DMS153 (cell line): Measurements from ENCODE around the gene RPTN.

Experiments
- DNase-seq: peaks from one replicate; lab custom pipeline; 2025; lab: John Stamatoyannopoulos, UW

The RPTN gene, protein sequence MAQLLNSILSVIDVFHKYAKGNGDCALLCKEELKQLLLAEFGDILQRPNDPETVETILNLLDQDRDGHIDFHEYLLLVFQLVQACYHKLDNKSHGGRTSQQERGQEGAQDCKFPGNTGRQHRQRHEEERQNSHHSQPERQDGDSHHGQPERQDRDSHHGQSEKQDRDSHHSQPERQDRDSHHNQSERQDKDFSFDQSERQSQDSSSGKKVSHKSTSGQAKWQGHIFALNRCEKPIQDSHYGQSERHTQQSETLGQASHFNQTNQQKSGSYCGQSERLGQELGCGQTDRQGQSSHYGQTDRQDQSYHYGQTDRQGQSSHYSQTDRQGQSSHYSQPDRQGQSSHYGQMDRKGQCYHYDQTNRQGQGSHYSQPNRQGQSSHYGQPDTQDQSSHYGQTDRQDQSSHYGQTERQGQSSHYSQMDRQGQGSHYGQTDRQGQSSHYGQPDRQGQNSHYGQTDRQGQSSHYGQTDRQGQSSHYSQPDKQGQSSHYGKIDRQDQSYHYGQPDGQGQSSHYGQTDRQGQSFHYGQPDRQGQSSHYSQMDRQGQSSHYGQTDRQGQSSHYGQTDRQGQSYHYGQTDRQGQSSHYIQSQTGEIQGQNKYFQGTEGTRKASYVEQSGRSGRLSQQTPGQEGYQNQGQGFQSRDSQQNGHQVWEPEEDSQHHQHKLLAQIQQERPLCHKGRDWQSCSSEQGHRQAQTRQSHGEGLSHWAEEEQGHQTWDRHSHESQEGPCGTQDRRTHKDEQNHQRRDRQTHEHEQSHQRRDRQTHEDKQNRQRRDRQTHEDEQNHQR

DNA sequence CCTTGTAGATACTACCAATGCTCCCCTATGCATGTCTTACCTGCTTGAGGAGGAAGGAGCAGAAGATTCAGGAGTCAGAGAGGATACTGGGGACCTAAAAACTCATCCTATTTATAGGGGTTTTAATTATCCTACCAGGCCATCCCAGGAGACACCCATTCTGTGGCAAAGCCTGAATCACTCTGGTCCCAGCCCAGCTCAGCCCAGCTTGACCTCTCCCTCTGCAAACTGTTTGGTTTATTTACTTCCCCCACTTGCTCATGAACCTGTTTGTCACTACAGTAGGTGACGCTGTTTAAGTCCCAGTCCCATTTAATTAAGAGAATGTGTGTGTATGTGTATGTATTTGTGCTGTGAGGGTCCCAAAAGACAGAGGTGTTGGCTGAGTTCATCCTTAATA is at the start of gene RPTN:
Gene RPTN (minus strand): TSS at position 85 of the 400 bp plus-strand sequence. CDS start 1,339 bp downstream, outside the sequence.
- DNase-seq: no peak

DNA sequence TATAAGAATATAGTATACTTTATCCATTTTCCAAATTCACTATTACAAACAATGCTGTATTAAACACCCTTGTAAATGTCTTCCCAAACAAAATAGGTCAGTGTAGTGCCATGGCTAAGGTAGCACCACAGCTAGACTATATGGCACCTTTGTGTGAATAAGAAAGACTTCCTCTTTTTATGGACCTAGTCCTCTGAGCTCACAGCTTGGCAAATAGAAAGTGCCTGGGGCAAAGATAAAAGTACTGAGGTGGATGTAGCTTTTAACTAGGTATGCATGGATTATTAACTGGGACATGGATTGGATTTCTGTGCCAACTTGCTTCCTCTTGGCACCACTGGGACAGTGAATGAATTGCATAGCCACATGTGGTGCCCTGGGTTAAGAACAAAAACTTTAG is 40.0 kb upstream of the RPTN start:
- DNase-seq: no peak

DNA sequence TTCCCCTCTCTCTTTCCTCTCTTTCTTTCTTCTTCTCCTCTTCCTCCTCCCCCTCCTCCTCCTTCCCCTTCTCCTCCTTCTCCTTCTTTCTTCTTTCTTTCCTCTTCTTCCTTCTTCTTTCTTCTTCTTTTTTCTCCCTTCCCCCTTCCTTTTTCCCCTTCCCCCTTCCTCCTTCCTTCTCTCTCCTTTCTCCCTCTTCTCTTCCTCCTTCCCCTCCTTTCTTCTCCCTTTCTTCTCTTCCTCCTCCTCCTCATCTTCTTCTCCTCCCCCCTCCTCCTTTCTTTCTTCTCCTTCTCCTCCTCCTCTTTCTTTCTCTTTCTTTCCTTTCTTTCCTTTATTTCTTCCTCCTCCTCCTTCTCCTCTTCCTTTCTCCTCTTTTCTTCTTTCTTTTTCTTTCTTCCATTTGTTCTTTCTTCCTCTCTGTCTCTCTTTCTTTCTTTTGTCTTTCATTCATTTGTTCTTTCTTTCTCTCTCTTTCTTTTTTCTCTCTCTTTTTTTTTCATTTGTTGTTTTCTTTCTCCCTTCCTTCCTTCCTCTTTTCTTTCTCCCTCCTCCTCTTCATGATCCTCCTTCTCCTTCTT is 38.4 kb upstream of the RPTN start:
- no peak for DNase-seq

DNA sequence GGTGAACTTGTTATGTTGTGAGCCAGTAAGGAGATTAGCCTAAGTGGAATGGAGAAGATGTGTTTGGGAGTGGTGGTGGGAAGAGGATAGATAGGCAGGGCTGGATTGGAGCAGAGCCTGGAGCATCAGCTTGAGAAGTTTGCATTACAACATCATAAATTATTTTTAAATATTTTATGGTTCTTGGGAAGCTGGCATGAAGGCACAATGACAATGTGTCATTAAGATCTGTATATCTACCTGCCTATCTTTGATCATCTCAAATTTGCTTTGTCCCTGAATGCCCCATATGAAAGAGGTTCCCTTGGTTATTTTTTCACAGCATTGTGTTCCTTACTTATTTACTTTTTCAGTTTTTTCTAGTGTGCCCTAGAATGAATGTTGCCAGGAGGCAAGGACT is 32.7 kb upstream of the RPTN start:
- DNase-seq: no peak

DNA sequence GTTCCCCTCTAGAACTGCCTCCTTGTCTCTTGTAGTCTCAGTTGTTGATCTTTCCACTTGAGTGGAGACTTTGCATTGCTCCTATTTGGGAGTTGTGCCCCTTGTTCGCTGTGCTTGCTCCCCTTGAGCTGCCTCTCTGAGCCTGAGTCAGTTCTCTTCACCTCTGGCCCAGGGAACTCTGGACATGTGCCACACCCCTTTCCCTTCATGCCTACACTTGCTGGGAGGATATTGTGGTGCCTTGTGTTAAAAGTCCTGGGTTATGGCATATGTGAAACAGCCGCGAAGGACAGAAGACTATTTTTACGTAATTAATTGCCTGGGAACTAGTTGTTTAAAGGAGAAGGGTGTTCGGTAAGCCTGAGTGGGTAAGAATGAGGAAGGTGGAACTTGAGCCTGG is 32.2 kb upstream of the RPTN start:
- no peak for DNase-seq

DNA sequence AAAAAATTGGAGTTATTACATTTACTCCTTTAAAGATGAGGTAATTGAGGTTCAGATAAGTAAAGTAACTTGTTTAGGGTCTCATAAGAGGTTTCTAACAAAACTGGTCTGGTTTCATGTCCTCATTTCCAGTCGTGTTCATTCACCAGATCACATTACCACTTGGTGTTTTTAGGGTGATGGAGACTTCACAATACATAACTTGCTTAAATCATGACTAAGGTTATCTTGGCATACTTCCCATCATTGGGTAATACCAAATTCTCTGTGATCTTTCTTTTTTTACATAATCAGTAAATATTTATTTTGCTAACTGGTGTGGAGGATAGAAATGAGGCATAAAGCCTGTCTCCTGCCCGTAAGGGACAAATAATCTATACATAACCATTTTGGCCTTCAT is 31.6 kb upstream of the RPTN start:
- DNase-seq: no peak

DNA sequence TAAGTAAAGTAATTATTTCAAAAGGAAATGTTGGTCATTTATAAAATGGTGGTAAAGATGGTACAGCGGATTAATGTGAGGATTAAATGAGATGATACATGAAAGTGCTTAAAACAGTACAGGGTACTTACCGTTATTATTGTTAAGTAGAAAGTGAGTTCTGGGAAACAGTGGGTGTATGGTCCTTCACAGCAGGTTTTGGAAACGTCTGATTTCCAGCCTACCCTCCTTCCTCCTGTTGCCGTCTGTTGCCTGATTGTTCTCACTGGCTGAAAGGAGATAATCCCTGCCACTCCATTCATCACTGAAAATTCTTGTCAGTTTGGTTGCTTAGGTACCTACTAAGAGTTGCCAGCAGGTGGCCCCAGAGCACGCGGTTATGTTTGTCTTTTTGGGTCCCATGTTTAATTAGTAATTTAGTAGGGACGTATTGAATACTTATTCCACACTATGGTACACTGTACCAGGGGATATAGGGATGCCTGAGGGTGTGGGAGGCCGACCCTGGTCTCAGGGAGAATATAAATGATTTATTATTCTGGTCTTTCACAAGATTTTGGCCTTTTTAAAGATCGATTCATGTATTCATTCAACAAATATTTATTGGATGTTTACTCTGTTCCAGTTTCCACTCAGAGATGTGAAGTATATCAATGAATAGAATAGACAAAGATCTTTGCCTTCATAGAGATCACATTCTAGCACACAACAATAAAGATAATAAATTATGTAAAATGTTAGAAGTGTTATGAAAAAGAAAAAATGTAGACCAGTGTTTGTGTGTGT is 30.8 kb upstream of the RPTN start:
- DNase-seq: peak; percentile 44

DNA sequence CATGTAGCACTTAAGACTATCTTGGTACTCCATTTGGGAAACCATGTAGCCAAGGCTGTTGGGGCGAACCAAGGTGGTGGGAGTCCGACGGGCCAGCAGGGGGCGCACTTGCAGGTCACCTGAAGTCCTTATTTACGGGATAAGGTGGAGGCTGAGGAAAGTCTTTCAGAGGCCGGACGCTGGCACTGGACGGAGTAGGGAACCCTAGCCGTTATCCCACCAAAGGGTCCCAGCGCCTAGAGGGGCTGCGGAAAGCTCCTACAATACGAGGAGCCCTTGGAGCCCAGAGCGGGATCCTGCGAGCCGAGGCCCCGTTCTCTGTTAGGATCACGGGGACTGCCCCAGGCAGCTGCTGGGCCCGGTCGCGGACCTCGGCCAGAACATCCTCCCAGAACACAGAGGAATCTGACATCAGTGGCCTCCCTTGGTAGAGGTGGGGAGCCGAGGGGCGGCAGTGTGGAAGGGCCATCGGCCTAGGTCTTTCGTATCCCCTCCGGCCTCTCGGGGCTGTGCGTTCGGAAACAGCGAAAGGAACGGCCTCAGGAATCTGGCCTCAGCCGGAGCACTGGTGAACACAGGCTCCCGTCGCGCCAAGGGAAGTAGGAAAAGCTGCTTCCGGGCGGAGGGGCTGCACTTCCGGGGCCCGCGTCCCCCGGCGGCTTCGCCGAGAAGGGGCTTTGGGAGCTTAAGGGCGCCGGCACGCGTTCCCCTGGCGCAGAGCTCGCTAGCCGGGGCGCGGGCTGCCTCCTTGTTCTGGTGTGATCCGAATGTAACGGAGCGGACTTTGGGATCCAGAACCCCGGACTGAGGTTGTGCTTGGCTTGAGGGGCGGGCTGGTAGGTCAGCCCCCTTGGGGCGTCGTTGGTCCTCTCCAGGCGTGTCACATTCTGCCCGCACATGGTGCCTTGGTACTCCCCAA is 29.9 kb upstream of the RPTN start:
- no peak for DNase-seq

DNA sequence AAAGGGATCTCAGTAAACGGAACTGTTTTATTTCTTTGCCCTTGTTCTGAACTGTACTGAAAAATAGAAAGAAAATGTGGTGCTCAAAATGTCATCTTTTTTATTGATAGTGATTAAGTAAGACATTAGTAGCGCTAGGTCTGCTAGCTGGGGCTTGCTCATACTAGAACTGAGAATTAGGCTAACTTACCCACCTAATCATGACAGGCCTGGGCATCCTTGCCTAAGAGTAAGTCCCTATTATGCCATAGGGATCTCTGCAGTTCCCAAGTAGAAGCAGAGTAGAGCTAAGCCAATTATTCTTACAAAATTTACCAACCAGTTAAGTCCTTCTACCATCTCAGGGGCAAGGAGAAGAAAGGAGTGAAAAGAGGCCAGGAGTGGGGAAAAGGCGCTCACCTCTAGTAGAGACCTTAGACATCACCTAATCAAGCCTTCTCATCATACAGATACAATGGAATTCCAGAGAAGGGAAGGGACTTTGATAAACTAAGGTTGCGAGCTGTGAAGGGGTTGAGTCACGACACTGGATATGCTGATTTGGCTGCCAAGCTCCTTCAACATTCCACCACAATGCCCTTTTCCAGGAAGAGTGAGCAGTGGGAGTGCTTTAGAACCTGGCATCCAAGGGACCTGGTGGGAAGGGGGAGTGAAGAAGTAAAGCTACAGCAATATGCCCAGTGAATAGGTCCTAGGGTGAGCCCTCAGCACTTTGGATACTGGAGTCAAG is 27.7 kb upstream of the RPTN start:
- DNase-seq: no peak

DNA sequence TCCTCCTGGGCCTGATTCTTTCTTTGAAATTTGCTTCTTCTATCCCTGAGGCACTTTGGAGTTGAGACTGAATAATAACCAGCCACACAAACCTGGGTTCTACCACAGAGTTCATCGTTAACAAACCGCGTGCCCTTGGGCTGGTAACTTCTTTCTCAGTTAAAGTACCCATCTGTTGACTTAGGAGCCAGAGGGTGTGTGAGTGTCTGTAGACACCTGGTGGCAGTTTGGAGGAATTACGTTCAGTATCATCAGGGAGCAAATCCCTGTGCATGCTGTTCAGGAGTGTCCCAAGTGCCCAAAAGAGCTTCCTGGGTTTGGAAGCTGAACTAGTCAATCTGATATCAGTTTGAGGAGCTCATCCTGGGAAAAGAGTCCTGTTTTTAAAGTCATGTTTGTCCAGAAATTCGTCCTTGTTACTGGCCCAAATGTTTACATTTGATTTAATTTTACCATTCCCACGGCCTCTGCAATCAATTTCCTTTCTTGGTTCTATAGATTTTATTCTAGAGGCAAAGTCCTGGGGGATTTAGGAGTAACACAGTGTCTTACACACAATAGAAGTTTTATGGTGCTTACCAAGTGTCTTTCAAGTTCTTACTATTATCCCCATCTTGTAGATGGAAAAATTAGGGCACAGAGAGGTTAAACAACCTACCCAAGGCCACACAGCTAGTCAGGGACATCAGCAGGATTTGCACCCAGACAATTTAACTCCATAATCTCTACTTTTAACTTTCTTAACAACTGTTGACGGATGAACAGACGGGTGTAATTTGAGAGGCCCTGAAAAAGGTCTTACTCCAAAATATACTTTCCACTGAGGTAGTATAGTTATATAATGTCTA is 26.7 kb upstream of the RPTN start:
- peak; percentile 70 for DNase-seq

DNA sequence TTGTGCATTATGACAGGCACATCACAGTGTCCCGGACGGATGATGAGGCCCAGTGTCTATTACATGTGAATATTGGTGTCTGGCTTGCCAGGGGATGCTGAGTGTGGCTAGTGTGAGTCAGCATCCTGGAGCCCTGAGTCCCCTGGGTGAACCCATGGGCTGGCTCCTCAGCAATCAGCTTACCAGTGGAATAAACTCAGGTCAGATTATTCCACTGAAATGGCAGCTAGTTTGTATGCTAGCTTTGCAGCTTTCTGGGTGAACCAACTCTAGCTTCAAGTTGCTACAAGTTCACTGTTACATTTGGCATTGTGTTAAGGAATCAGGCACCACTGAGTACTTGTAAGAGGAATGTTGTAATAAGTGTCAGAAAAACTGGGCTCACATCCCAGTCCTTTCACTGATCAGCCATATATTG is 23.9 kb upstream of the RPTN start:
- no peak for DNase-seq

DNA sequence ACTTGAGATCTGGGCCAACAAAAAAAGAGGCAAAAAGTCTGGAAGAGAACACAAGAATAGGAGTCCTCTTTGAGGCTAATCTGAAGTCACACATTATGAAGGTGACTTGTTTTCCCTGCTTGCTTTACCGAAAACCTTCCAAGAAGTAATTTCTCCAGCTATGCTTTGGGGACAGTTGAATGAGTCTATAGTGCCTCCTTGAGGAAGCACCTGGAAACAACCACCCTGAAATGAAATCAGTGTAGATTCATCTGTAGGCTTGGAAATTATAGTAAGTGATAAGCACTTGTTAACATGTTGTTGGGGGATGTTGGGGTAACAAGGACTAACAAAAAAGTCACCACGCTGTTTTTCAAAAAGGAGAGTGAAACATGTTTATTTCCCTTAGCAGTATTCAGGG is 23.4 kb upstream of the RPTN start:
- no peak for DNase-seq

DNA sequence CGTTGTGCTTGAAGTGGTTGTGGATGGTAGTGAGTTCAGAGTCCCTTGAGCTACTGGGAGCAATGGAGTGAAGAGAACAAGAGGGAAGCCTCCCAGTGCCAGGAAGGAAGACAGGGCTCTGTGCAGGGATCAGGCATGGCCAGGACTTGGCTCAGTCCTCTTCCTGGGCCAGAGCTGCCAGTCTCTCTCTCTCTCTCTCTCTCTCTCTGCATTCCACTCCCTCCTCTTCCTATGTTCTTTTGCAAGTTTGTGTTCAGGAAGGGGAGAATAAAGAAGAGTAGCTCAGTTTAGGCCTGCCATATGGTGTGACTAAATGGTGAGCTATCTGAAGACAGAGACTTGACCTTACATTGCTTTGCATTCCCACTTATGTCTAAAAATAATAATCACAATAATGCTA is 20.5 kb upstream of the RPTN start:
- DNase-seq: no peak

DNA sequence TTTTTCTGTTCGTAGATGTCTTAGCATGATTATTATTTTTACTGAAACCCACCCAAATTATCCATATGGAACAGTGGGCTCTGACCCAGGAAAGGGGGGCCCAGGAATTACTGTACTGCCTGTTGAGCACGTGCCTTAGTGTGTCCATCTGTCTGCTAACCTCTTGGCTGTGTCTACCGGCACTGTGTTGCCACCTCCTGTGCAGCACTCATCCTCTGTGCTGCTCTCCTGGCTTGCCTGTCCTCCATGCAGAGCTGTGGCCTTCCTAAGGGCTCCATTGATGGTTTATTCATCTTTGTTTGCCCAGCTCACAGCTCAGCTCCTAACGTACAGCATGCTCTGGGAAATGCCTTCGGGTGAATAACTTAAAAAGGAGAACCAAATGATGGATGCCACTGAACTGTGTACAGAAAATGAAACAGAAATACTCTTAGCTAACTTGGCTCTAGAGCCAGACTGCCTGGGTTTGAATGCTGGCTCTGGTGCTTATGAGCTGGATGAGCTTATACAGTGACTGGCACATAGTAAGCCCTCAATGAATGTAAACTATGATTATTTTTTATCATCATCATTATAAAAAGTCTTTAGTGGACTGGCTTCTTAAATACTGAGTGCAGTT is 11.4 kb upstream of the RPTN start:
- DNase-seq: no peak

DNA sequence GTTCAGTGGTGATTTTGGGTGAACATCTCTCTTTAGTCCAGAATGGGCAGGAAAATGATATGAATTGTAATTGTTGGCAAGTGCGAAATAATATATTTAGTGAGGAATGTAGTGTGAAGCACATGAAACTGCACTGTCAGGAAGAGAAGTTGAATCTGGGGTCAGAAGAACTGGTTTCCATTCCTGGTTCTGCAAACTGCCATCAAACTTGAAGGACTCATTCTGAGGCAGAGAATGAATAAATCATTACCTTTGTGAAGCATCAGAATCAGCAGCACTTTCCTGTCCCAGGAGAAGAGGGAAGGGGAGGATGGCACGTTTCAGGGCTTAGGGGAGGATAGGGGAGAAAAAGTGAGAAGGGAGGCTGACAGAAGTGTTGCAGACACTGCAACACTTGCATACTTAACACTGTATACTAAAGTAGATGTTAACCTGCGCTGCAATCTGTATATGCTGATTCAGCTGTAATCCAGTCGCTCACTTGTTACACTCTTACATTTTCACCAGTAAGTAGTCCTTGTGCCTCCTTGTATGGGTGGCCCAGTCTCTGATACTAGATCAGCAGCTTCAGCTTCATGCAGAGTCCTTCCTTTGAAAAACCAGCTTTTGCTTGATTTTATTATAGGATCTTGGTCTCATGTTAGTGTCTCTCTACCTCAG is 10.5 kb upstream of the RPTN start:
- no peak for DNase-seq

DNA sequence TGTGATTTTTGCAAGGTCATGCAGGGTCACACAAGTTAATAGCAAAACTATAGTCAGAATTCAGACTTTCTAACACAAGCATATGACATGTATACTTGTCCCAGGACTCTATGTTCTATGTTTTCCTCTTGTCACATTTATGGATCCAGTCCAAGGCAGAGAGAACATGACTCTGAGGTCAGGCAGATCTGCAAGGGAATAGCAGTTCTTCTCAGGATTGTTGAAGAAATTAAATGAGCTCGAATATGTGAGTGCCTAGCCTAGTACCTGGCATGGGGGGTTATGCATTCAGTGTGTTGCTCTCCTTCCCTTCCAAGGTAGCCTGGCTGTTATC is 9.5 kb upstream of the RPTN start:
- DNase-seq: no peak

DNA sequence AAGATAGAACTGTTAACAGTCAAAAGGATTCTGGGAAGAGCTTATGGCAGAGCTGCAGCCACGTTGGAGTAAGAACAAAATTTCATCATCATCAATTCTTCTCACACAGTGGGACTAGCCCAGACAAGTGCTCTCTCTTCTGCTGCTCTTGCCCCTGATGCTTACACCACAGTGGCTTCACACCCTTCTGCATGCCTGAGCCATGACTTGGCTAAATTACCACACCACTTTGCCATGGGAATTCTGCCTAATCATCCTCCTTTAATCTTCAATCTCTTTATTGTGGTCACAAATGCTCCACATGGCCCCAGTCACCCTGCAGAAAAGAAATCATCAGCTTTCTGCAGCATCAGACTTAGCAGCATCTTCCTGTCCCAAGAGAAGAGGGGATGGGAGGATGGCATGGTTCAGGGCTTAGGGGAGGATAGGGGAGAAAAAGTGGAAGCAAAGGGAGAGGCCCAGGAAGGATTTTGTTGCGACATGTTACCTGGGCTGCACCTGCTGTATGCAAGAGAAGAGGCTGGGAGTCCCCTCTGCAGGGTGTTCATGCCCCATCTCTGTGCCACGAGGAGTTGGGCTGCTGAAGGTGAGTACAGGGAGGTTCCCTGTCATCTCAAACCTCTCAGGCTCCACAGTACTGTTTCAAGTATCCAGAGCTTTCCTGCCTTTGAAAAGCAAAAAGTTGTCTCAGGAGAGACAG is 9.0 kb upstream of the RPTN start:
- DNase-seq: no peak

DNA sequence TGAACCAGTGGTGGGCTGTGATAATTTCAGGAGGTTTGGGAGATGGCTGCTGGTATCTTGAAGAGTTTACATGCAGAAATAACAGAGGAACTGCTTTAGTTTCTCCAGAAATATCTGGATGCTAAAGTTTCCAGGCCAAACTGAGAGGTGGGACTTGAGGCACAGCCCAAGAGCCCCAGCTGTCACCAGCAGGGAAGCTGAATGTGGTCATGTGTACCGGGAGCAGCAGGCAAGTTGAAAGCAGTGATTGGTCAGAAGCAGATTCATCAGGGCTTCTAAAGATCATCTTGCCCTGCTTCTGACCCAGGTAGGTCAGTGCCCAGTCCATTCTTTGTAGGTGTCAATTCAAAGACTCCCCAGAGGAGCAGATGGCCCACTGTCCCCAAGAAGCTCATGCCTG is 7.9 kb upstream of the RPTN start:
- no peak for DNase-seq
